GM21360 (cell line): ENCODE results near the gene AOAH.

ENCODE experiments used
- ATAC-seq: cut with Tn5 transposase; IDR thresholded peaks from one replicate; pipeline ENCODE4 v1.9.1; 2021; ENCODE audit warnings: mild to moderate bottlenecking, moderate library complexity; ENCODE audit not compliant: unreplicated experiment

Gene AOAH

GRCh38 chr7:36636126-36636525, 88.2 kb downstream of the AOAH start:
- no peak for ATAC-seq

GRCh38 chr7:36635091-36635490, 89.2 kb downstream of the AOAH start:
- no peak for ATAC-seq

GRCh38 chr7:36633377-36633776, 90.9 kb downstream of the AOAH start:
- no peak for ATAC-seq

DNA sequence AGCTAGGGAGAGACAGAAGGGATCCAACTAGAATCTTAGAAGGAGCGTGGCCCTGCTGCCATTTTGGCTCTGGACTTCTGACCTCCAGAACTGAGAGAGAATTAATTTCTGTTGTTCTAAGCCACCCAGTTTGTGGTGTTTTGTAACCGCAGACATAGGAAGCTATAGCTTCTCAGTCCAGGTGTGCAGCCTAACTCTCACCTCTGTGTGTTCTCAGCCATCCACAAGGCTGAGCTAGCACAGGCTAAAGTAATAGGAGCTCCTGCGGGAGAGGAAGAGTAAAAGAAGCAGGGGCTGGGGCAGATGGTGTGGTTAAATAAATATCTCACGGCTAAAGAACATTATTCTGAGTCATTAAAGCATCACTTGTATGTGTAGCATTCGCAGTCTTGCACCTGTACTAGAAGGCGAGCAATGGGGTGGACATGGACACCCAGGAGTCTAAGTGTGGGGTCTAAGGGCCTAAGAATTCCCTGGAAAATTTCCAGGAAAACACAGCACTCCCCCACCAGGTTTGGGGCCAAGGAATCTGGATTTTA, 94.1 kb downstream of the AOAH start:
- ATAC-seq: no peak

DNA sequence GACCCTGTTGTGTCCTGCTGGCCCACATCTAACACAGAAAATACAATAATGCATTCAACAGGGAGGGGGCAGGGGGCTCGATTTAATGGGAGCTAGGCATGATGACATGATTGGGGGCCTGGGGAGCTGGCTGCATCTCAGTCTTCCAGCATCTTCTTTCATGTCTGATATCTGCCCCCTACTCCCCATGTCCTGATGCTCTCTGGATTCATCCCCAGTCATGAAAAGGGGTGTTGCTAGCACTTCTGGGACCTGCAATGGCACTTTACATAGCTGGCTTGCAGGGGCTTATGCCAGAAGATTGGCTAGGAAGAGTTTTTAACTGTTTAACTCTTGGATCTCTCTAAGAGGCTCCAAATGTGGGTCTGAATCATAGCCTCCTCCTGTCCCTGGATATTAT, 94.9 kb downstream of the AOAH start:
- ATAC-seq: no peak

- ATAC-seq: no peak
Observed at GRCh38 chr7:36627836-36628235, 96.5 kb downstream of the AOAH start.

DNA sequence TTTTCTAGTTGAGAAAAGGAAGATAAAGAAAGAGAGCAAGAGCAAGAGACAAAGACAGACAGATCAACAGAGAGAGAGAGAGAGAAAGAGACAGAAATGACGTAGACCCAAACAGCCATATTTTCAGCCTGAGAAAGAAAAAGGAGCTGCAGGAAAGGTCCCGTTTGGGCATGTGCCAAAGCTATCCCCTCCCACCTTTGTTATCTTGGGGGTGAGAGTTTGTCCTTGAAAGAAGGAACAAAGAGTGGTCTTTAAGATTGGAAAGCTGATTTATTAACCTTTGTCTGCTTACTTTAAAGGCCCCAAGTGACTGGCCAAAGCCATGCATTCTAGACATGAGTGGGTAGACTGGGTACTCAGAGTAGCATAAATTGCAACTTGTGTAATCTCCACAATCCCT, 98.2 kb downstream of the AOAH start:
- no peak for ATAC-seq

GRCh38 chr7:36625247-36625646, 99.0 kb downstream of the AOAH start:
- no peak for ATAC-seq

DNA sequence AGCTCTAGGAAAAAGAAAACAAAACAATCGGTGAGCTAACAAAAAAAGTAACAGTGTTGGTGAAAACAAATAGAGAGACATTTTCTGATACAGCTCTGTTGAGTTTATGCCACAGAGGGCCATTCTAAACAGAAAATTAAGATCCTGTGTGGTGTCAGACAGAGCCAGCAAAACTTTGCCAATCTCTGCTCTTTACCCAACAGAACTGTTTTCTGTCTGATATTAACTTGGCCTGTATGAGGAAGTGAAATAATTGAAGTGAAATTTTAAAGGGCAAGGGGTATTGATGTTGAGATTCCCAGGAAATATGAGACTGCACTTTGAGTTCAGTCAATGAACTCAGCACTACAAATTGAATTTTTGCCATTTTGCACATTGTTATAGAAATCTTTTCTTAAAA, 101.0 kb downstream of the AOAH start:
- no peak for ATAC-seq

DNA sequence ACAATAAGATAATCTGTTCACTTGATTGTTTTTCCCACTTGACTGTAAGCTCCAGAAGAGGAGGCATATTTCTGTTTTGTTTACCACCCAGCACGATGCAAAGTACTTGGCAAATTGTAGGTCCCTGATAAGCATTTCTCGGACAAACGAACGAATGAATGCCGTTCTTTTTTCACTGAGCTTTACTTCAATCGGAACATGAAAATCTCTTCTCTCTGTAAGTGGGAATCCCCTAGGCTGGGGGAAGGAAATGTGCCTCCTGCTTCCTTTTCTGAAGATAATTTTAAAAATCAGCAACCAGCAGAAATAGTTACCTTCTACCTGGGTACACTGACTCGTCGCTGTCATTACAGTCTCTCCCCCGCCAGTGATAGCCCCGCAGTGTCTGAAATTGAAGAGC, 102.9 kb downstream of the AOAH start:
- no peak for ATAC-seq

- no peak for ATAC-seq
Observed at GRCh38 chr7:36620166-36620708, 104.1 kb downstream of the AOAH start.

GRCh38 chr7:36617408-36617807, 106.9 kb downstream of the AOAH start:
- ATAC-seq: no peak

DNA sequence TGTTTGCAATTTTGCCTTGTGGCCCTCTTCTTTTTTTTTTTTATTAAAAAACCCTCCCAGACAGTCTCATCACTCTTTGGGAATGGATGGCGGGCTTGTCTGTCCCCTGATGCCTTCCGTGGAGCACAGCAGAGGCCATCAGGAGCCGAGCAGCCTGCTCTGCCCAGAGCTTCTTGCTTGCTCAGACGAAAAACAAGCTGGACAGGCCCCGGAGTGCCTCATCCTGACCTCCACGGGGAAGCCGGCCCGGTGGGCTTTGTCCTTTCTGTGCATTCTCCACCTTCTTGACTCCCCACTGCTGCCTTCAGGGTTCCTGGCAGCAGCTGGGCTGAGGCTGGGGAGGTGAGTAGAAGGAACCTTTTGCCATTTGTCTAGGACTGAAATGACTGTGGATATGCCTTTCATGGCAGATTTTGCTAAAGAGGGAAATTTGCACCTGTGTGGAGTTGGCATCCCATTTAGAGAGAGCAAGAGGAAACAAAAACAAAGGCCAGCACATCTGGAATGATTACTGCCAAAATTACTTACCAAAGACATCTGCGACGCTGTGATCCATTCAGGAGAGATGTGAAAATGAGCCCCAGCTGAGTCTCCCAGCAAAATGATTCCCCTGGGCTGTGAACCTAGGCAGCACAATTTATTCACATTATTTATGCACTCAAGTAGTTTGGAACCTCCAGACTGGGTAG, 108.3 kb downstream of the AOAH start:
- ATAC-seq: no peak

DNA sequence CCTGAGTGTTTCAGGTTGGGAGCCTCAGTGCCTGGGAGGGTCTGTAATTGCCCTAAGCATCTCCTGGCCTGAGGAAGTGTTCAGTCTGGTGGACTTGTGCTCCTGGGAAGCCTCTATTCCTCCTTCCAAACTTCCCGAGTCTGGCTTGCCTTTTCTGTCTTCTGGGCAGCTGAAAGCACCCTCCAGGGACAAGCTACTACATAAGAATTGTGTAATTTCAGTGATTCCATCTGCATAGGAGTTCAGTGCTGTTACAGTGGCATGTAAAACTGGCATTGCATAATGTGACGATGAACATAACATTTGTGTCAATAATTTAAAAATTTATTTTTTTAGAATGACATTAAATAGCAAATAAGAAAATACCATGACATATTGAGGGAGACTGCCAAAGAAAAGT, 109.3 kb downstream of the AOAH start:
- ATAC-seq: no peak

DNA sequence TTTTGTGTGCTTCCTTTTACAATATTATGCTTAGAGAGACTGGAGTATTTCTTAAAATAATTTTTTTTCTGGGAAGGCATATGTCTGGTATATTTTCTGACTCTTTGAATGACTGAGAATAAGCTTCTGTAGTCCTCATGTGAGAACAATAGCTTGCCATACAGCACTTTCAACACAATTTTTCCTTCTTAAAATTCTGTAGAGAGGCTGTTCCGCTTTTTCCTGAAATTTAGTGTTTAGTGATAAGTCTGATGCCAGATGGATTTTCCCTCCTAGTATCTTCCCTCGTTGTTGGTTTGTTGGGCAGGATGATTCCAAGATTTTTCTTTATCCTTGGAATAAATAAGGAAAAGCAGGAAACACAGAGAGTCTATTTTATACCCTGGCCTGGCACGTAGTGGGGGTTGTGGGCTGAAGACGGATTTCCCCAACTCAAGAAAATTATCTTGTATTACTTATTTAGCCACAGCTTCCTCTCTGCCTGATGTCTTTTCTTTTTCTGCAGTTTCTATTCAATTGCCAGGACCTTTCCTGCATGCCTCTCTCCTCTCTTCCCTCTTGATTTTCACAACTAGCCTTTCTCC, 111.2 kb downstream of the AOAH start:
- no peak for ATAC-seq

DNA sequence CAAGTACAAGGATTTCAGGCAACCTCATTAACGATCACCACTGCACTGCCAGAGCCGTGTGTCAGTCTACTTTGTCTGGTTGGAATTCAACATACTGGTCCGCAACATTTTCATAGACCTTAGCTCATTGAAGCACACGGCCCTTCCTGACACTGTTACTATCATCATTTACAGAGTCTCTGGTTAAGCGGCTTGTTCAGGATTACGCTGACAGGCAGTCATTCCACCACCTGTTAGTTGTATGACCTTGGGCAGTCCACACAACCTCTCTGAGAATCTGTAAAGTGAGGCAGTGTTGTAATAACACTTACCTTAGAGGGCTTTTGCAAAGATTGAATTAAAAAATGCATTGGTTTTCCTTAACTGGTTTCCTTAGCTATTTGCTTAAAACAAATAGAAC, 112.6 kb downstream of the AOAH start:
- ATAC-seq: no peak

GRCh38 chr7:36607721-36608095, 116.6 kb downstream of the AOAH start:
- ATAC-seq: no peak

DNA sequence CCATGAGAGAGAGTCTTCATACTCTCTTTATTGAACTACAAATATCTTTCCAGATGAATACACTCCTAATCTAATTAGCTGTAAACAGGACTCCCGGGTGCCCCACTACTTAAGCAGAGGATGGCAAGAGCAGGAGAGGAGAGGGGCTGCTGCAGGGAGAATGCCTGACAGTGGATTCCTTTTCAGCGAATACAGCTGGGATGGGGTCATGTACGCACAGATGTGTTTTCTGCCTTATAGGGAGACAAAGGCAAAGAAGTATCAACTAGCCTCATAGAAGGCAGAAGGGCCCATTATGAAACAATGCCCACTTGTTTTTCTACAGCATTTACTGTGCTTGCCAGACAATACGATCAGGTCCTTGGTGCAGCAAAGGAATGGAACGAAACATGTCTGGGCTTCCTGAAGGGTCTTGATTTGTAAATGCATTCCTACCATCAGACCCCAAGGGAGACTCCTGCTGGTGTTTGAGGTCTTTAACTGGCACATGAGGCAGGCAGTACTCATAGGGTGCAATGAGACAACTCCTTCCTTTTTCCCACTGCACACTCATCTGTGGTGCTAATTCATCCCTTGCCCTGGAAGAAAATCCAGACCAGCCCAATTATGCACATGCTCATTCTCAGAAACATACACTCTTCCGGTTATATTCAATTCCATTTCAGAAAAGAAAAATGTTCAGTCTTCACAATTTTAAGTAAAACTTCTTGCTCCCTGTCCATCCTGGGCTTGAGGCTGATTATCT, 117.1 kb downstream of the AOAH start:
- ATAC-seq: no peak

- no peak for ATAC-seq
Observed at GRCh38 chr7:36606153-36606975, 117.9 kb downstream of the AOAH start.

DNA sequence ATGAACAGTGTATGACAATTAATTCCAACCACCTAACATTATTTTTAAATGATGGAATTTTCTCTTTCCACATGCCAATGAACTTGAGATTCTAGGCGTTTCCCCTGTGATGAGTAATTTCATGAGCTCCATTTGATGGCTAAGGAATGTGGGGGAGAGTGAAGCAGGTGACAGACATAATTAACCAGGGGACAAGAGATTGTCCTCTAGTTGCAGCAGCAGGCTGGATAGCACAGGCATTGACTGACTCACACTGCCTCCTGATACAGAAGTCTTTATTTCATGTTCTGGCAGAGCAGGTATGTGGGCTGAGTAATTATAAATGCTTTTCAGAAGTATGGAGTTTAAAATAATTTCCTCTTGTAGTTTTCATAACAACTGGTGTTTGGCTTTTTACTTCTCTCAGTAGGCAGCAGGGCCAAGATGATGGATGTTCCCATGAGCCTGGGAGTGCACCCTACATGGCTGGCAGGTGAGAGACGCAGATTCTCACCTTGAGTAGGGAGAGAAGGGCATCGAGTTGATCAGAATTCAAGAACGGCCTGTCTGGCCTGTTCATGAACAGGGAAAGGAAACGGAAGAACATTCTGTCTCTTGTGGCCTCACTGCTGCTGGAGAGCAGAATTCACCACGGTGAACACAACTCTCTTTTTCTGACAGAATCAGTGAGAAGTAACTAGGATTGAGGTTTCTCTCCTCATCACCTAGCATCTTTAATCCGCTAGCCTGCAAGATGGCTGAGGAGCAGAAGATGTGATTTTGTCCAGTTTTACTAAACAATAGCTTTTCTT, 118.8 kb downstream of the AOAH start:
- no peak for ATAC-seq
